K562 (cell line): Measurements from ENCODE around the gene TSC22D2. TPM values are rescaled to one million over a fixed set of nuclear protein-coding genes. Genes with fewer than 3 reads are reported as not detected.
A peak's percentile ranks its signal among the peaks of the same experiment; 100 is the strongest.

Source experiments
- ATAC-seq: fragments of 200-7000 bp; cut with Tn5 transposase; 3 replicates; pipeline ENCODE4 v1.9.1; 2020; ENCODE audit warnings: moderate library complexity
- BruUV-seq: library from RNA; stranded (reverse); fragments of 400-500 nt; replicated peaks from 2 replicates; lab custom pipeline; 2021; lab: Mats Ljungman, UMichigan
- CTCF ChIA-PET: fragments of 300-600 bp; formaldehyde crosslinking; extraction: SDS; loops from one replicate; lab custom pipeline; 2021; ENCODE audit warnings: low intra/inter-chr PET ratio; lab: Yijun Ruan, JAX
- POLR2A ChIA-PET: fragments of 300-600, 350-650 bp; sonication (Branson Sonifier 250); formaldehyde crosslinking; extraction: SDS; loops from one replicate; lab custom pipeline; 2021; ENCODE audit warnings: antibody characterized with exemption, inconsistent platforms; lab: Yijun Ruan, JAX
- DNase-seq, 4 experiments: peaks; one replicate each; pipeline versions ENCODE4 v3.0.0 to v3.0.0-alpha.2; 2011 to 2018; ENCODE audit warnings: low spot score in 3 of 4, mixed read lengths in 3 of 4; ENCODE audit errors: extremely low read depth in 1 of 4
- FAIRE-seq: peaks from 2 replicates; lab custom pipeline; 2011; peaks lifted over from hg19 to GRCh38; lab: Jason Lieb, UNC
- H2AFZ ChIP-seq: 2 replicates; pipeline ENCODE4 v1.6.0; 2011; ENCODE audit warnings: low read depth, low read length, control low read depth, inconsistent platforms
- H3K27ac ChIP-seq: fragments of 200-600 bp; 3 replicates; pipeline ENCODE4 v1.8.0; 2011; ENCODE audit warnings: low read depth, mild to moderate bottlenecking, control low read depth, inconsistent platforms, low read length, moderate library complexity, mixed read lengths; ENCODE audit errors: extremely low read depth
- H3K27me3 ChIP-seq, 2 experiments: fragments of 300-600 bp in 1 of 2; 2 replicates in 1 of 2; 3 replicates in 1 of 2; pipeline versions ENCODE4 v1.6.0 to v1.8.0; 2011; ENCODE audit warnings: inconsistent platforms in 2 of 2, low read length in 2 of 2, mild to moderate bottlenecking in 1 of 2, mixed read lengths in 1 of 2, moderate library complexity in 1 of 2; ENCODE audit not compliant: control insufficient read depth in 2 of 2, insufficient read depth in 2 of 2
- H3K36me3 ChIP-seq: fragments of 300-600 bp; 3 replicates; pipeline ENCODE4 v1.8.0; 2011; ENCODE audit warnings: mild to moderate bottlenecking, low read length, inconsistent platforms; ENCODE audit not compliant: control insufficient read depth, insufficient read depth
- H3K4me1 ChIP-seq, 2 experiments: fragments of 200-600 bp in 1 of 2; replicated peaks in 1 of 2; 2 replicates in 1 of 2; 3 replicates in 1 of 2; pipeline versions ENCODE4 v1.5.1 to v1.8.0; 2011; ENCODE audit warnings: inconsistent platforms in 2 of 2, low read length in 2 of 2, mild to moderate bottlenecking in 1 of 2, mixed read lengths in 1 of 2, moderate library complexity in 1 of 2; ENCODE audit not compliant: control insufficient read depth in 2 of 2, insufficient read depth in 2 of 2
- H3K4me2 ChIP-seq: 2 replicates; pipeline ENCODE4 v1.6.1; 2011; ENCODE audit warnings: low read length, control low read depth, inconsistent platforms, mixed read lengths; ENCODE audit not compliant: insufficient read depth
- H3K4me3 ChIP-seq: fragments of 200-600 bp; sonication (generic), shearing (Covaris generic); 2 replicates; pipeline ENCODE4 v1.5.1; 2016; ENCODE audit warnings: control low read depth, inconsistent platforms
- H3K79me2 ChIP-seq: fragments of 200-600 bp; 3 replicates; pipeline ENCODE4 v1.8.0; 2011; ENCODE audit warnings: low read length, inconsistent platforms; ENCODE audit not compliant: control insufficient read depth, insufficient read depth
- H3K9ac ChIP-seq, 2 experiments: 2 replicates each; pipeline versions ENCODE4 v1.6.0 to v1.6.1; 2011; ENCODE audit warnings: low read depth in 2 of 2, low read length in 2 of 2, control low read depth in 1 of 2, inconsistent platforms in 1 of 2, mild to moderate bottlenecking in 1 of 2, mixed read lengths in 1 of 2; ENCODE audit not compliant: insufficient read depth in 1 of 2
- H3K9me1 ChIP-seq: one replicate; pipeline ENCODE4 v1.6.0; 2011; ENCODE audit warnings: inconsistent platforms, mild to moderate bottlenecking, low read length, moderate library complexity; ENCODE audit not compliant: control insufficient read depth, insufficient read depth
- H3K9me3 ChIP-seq: replicated peaks from 2 replicates; pipeline ENCODE4 v1.5.1; 2011; ENCODE audit warnings: low read depth, low read length, inconsistent platforms; ENCODE audit not compliant: control insufficient read depth, insufficient read depth
- H4K20me1 ChIP-seq: replicated peaks from 2 replicates; pipeline ENCODE4 v1.6.1; 2011; ENCODE audit warnings: low read length, inconsistent platforms, mixed read lengths; ENCODE audit not compliant: control insufficient read depth, insufficient read depth
- MYNN ChIP-seq, 2 experiments: sonication (generic); formaldehyde crosslinking in 1 of 2; IDR thresholded peaks; 2 replicates each; pipeline versions ENCODE4 v1.5.0 to v1.6.1; 2016 to 2020; ENCODE audit warnings: antibody characterized with exemption in 1 of 2, missing genetic modification reagents in 1 of 2
- ZNF592 ChIP-seq: fragments of 450-650 bp; IDR thresholded peaks from 2 replicates; pipeline ENCODE4 v1.6.1; 2017; ENCODE audit warnings: antibody characterized with exemption, mild to moderate bottlenecking
- in situ Hi-C: fragments of 300-500 bp; cut with MboI; formaldehyde crosslinking; loops from 4 replicates; pipeline ENCODE4 v1.15.0; 2018; ENCODE audit warnings: inconsistent platforms, mixed read lengths
- intact Hi-C: fragments of 100-400 bp; cut with micrococcal nuclease; formaldehyde crosslinking; loops from 2 replicates; pipeline ENCODE4 v1.14.2; 2022
- polyA plus RNA-seq, 8 experiments: library from polyadenylated mRNA; depleted of rRNA in 4 of 8; stranded (reverse) in 5 of 8; unstranded in 3 of 8; fragments of >200 nt; fragmentation: Nextera tagmentation in 2 of 8; fragmentation: Illumina TruSeq in 1 of 8; extraction: Ambion mirVana in 2 of 8; extraction: Trizol in 1 of 8; gene quantifications; 2 replicates each; pipeline versions ENCODE4 v1.2.1 to v1.2.3, GENCODE V29; 2011 to 2014; ENCODE audit warnings: inconsistent platforms in 1 of 8, missing spikeins in 1 of 8
- total RNA-seq, 7 experiments: library from RNA; depleted of rRNA in 6 of 7; stranded (reverse); fragments of >200 nt in 6 of 7; fragmentation: Illumina TruSeq in 2 of 7; extraction: Trizol in 2 of 7; gene quantifications; 2 replicates each; pipeline versions ENCODE4 v1.2.1 to v1.2.3, GENCODE V29; 2011 to 2021; ENCODE audit warnings: low replicate concordance in 1 of 7

TSC22D2 gene
- total and polyA plus RNA-seq, 9 of the 15 experiments (the other 6 are each of a cell fraction or from before 2014, with no cell fraction given) = 5.5 to 44.0 (median 19.3) TPM

- no peak overlapping the region for H3K9ac ChIP-seq
- no peaks in the 10 kb centered on the region for H3K27me3 ChIP-seq
- in situ Hi-C loops = no loop called here
- peaks cover 2 to 32% of the 10 kb centered on the region in 2 experiments; a peak in 4 of 5 replicates for H3K4me1 ChIP-seq
- ChIA-PET POLR2A (interaction anchor here (1.3 to 3.4 kb wide), 3 partner anchors 9 to 14 kb away, joined by 3 to 21 read pairs (median 3); no protein-coding TSS in a partner anchor), CTCF (no interaction called here)
- H3K27ac ChIP-seq = no peak overlapping the region
- no peak for FAIRE-seq
- intact Hi-C loops = no loop called here
- no peaks in the 10 kb centered on the region for H3K9me3 ChIP-seq
- no peak for TF ChIP-seq ZNF592
- TF ChIP-seq MYNN (IDR thresholded peaks at IDR 0.05) = peak; percentile 99
- no peak; the same call in 1 of the 2 replicates for TF ChIP-seq MYNN (CRISPR knock-in tag; IDR thresholded peaks at IDR 0.05)
- H3K9me1 ChIP-seq = no peaks in the 10 kb centered on the region
- H4K20me1 ChIP-seq = peaks cover 16% of the 10 kb centered on the region; the same call in 1 of the 2 replicates
- H3K36me3 ChIP-seq = peaks cover 83% of the 10 kb centered on the region
- peaks cover 100% of the 10 kb centered on the region for H3K79me2 ChIP-seq
- no TSS peak for BruUV-seq
- no peak overlapping the region for H2AFZ ChIP-seq
- H3K4me3 ChIP-seq = no peak overlapping the region
- no peak for ATAC-seq
- DNase-seq = no peak
- no peak overlapping the region for H3K4me2 ChIP-seq
Measured at GRCh38 chr3:150419959-150420358, 11.9 kb downstream of the TSC22D2 start.
